Neural cell (in vitro differentiated cells): ENCODE results near the gene PRRC2B. TPM values are rescaled to one million over a fixed set of nuclear protein-coding genes. Genes with fewer than 3 reads are reported as not detected.

ENCODE experiments used
- H2AFZ ChIP-seq: fragments of 200-600, 300-800 bp; sonication (generic), shearing (Covaris generic); 2 replicates; pipeline ENCODE4 v1.6.0; 2014; ENCODE audit warnings: low read depth, mild to moderate bottlenecking, antibody characterized with exemption, low read length, moderate library complexity
- H3F3A ChIP-seq: fragments of 200-600 bp; shearing (Covaris generic); 2 replicates; pipeline ENCODE4 v1.6.1; 2016; ENCODE audit warnings: mild to moderate bottlenecking, moderate library complexity, mixed read lengths, antibody characterized with exemption, low read length; ENCODE audit not compliant: insufficient read depth, poor library complexity, severe bottlenecking
- H3K27ac ChIP-seq: fragments of 200-600, 300-800 bp; sonication (generic), shearing (Covaris generic); 2 replicates; pipeline ENCODE4 v1.5.1; 2014; ENCODE audit warnings: mild to moderate bottlenecking, low read length, moderate library complexity
- H3K27me3 ChIP-seq: fragments of 300-800, 200-600 bp; sonication (generic), shearing (Covaris generic); 2 replicates; pipeline ENCODE4 v1.6.0; 2014; ENCODE audit warnings: mild to moderate bottlenecking, low read depth, low read length, moderate library complexity; ENCODE audit not compliant: insufficient read depth
- H3K36me3 ChIP-seq: fragments of 300-800, 200-600 bp; sonication (generic), shearing (Covaris generic); 2 replicates; pipeline ENCODE4 v1.5.1; 2014; ENCODE audit warnings: mild to moderate bottlenecking, antibody characterized with exemption, low read length, moderate library complexity; ENCODE audit not compliant: insufficient read depth
- H3K4me2 ChIP-seq: fragments of 300-800, 200-600 bp; sonication (generic), shearing (Covaris generic); 2 replicates; pipeline ENCODE4 v1.6.0; 2014; ENCODE audit warnings: mild to moderate bottlenecking, low read length
- H3K4me3 ChIP-seq: fragments of 300-800, 200-600 bp; sonication (generic), shearing (Covaris generic); 2 replicates; pipeline ENCODE4 v1.5.1; 2014; ENCODE audit warnings: mild to moderate bottlenecking, low read length, moderate library complexity
- H3K79me2 ChIP-seq: fragments of 200-600 bp; shearing (Covaris generic); replicated peaks from 2 replicates; pipeline ENCODE4 v1.6.0; 2014; ENCODE audit warnings: mild to moderate bottlenecking, low read length, moderate library complexity; ENCODE audit not compliant: insufficient read depth
- H3K9ac ChIP-seq: fragments of 300-800, 200-600 bp; sonication (generic), shearing (Covaris generic); 2 replicates; pipeline ENCODE4 v1.6.1; 2016; ENCODE audit warnings: mild to moderate bottlenecking, low read length, mixed read lengths
- H3K9me2 ChIP-seq: fragments of 200-600 bp; shearing (Covaris generic); 2 replicates; pipeline ENCODE4 v1.6.1; 2016; ENCODE audit warnings: mild to moderate bottlenecking, low read length, mixed read lengths; ENCODE audit not compliant: insufficient read depth
- H3K9me3 ChIP-seq: fragments of 200-600, 300-800 bp; sonication (generic), shearing (Covaris generic); 2 replicates; pipeline ENCODE4 v1.6.1; 2016; ENCODE audit warnings: mild to moderate bottlenecking, mixed run types, low read length, moderate library complexity, mixed read lengths
- H4K20me1 ChIP-seq: fragments of 200-600 bp; shearing (Covaris generic); 2 replicates; pipeline ENCODE4 v1.6.1; 2016; ENCODE audit warnings: mild to moderate bottlenecking, mixed run types; ENCODE audit not compliant: insufficient read depth
- EP300 ChIP-seq: fragments of 450-650 bp; conservative IDR thresholded peaks from 2 replicates; pipeline ENCODE4 v1.6.1; 2014; ENCODE audit warnings: antibody characterized with exemption, mild to moderate bottlenecking, moderate library complexity; ENCODE audit not compliant: poor library complexity, severe bottlenecking
- EZH2 ChIP-seq: fragments of 200-600, 300-800 bp; shearing (Covaris generic), sonication (generic); IDR thresholded peaks from 2 replicates; pipeline ENCODE4 v1.6.1; 2014; ENCODE audit warnings: antibody characterized with exemption, low read length, borderline replicate concordance, mild to moderate bottlenecking; ENCODE audit not compliant: insufficient read depth, poor library complexity, severe bottlenecking
- MXI1 ChIP-seq: fragments of 450-650 bp; conservative IDR thresholded peaks from 2 replicates; pipeline ENCODE4 v1.6.1; 2014; ENCODE audit warnings: antibody characterized with exemption, mild to moderate bottlenecking; ENCODE audit not compliant: poor library complexity, severe bottlenecking
- POLR2AphosphoS5 ChIP-seq: IDR thresholded peaks from 2 replicates; pipeline ENCODE4 v1.6.1; 2012
- RAD21 ChIP-seq: fragments of 450-650 bp; conservative IDR thresholded peaks from 2 replicates; pipeline ENCODE4 v1.6.1; 2014; ENCODE audit warnings: antibody characterized with exemption, mild to moderate bottlenecking, moderate library complexity
- SMC3 ChIP-seq: fragments of 450-650 bp; conservative IDR thresholded peaks from 2 replicates; pipeline ENCODE4 v1.6.1; 2014; ENCODE audit warnings: antibody characterized with exemption, mild to moderate bottlenecking, moderate library complexity; ENCODE audit not compliant: poor library complexity
- TAF1 ChIP-seq: IDR thresholded peaks from 2 replicates; pipeline ENCODE4 v1.6.1; 2012; ENCODE audit warnings: low read depth
- polyA plus RNA-seq: library from polyadenylated mRNA; depleted of rRNA; stranded (reverse); fragments of >200 nt; gene quantifications from 2 replicates; pipeline ENCODE4 v1.2.3, GENCODE V29; 2014
- TF ChIP-seq, protein P1 (sequence below): fragments of 450-650 bp; IDR thresholded peaks from 2 replicates; pipeline ENCODE4 v1.5.1; 2014; ENCODE audit warnings: antibody characterized with exemption, mild to moderate bottlenecking, moderate library complexity; ENCODE audit not compliant: poor library complexity, severe bottlenecking
- TF ChIP-seq, protein P2 (sequence below): IDR thresholded peaks from 2 replicates; pipeline ENCODE4 v1.6.1; 2012; ENCODE audit warnings: borderline replicate concordance

Gene PRRC2B
- polyA plus RNA-seq, 1 donor from 2014 or later: 89.5 TPM

GRCh38 chr9:131448818-131449217, 54.9 kb downstream of the PRRC2B start:
- Histone ChIP-seq H3K27me3 (no peaks in the 10 kb centered on the region), H3K79me2 (peaks cover 11% of the 10 kb centered on the region), H3F3A (no peaks in the 10 kb centered on the region), H3K9me2 (no peaks in the 10 kb centered on the region), H3K9ac (no peak overlapping the region), H3K36me3 (peaks cover 18% of the 10 kb centered on the region), H4K20me1 (no peaks in the 10 kb centered on the region), H2AFZ (no peak overlapping the region), H3K4me2 (no peak overlapping the region), H3K27ac (no peak overlapping the region), H3K9me3 (no peaks in the 10 kb centered on the region), H3K4me3 (no peak overlapping the region)
- TF ChIP-seq SMC3 (no peak), TAF1 (no peak), POLR2AphosphoS5 (no peak), EZH2 (no peak), MXI1 (no peak), EP300 (no peak), RAD21 (no peak)
- TF ChIP-seq, protein P1, sequence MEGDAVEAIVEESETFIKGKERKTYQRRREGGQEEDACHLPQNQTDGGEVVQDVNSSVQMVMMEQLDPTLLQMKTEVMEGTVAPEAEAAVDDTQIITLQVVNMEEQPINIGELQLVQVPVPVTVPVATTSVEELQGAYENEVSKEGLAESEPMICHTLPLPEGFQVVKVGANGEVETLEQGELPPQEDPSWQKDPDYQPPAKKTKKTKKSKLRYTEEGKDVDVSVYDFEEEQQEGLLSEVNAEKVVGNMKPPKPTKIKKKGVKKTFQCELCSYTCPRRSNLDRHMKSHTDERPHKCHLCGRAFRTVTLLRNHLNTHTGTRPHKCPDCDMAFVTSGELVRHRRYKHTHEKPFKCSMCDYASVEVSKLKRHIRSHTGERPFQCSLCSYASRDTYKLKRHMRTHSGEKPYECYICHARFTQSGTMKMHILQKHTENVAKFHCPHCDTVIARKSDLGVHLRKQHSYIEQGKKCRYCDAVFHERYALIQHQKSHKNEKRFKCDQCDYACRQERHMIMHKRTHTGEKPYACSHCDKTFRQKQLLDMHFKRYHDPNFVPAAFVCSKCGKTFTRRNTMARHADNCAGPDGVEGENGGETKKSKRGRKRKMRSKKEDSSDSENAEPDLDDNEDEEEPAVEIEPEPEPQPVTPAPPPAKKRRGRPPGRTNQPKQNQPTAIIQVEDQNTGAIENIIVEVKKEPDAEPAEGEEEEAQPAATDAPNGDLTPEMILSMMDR: no peak
- TF ChIP-seq, protein P2, sequence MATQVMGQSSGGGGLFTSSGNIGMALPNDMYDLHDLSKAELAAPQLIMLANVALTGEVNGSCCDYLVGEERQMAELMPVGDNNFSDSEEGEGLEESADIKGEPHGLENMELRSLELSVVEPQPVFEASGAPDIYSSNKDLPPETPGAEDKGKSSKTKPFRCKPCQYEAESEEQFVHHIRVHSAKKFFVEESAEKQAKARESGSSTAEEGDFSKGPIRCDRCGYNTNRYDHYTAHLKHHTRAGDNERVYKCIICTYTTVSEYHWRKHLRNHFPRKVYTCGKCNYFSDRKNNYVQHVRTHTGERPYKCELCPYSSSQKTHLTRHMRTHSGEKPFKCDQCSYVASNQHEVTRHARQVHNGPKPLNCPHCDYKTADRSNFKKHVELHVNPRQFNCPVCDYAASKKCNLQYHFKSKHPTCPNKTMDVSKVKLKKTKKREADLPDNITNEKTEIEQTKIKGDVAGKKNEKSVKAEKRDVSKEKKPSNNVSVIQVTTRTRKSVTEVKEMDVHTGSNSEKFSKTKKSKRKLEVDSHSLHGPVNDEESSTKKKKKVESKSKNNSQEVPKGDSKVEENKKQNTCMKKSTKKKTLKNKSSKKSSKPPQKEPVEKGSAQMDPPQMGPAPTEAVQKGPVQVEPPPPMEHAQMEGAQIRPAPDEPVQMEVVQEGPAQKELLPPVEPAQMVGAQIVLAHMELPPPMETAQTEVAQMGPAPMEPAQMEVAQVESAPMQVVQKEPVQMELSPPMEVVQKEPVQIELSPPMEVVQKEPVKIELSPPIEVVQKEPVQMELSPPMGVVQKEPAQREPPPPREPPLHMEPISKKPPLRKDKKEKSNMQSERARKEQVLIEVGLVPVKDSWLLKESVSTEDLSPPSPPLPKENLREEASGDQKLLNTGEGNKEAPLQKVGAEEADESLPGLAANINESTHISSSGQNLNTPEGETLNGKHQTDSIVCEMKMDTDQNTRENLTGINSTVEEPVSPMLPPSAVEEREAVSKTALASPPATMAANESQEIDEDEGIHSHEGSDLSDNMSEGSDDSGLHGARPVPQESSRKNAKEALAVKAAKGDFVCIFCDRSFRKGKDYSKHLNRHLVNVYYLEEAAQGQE: no peak

DNA sequence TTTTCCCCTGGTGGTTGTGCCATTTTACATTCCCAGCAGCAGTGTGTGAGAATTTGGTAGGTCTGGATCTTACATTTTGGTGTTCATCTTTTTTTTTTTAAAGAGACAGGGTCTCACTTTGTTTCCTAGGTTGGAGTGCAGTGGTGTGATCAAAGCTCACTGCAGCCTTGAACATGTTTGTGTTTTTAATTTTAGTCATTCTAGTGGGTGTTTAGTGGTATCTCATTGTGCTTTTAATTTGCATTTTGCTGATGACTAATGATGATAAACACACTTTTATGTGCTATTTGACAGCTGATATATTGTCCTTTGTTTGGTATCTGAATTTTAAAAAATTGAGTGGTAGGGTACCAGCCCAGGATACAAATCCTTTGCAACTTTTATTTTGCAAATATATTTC, 55.4 kb downstream of the PRRC2B start:
- Histone ChIP-seq H4K20me1 (no peaks in the 10 kb centered on the region), H2AFZ (no peak overlapping the region), H3K36me3 (peaks cover 21% of the 10 kb centered on the region), H3K9me2 (no peaks in the 10 kb centered on the region), H3K9ac (no peak overlapping the region), H3K4me2 (no peak overlapping the region), H3K4me3 (no peak overlapping the region), H3K79me2 (peaks cover 15% of the 10 kb centered on the region), H3F3A (no peaks in the 10 kb centered on the region), H3K9me3 (no peaks in the 10 kb centered on the region), H3K27me3 (no peaks in the 10 kb centered on the region), H3K27ac (no peak overlapping the region)
- TF ChIP-seq MXI1: no peak
- TF ChIP-seq POLR2AphosphoS5: no peak
- TF ChIP-seq, protein P1: no peak
- no peak for TF ChIP-seq EP300
- no peak for TF ChIP-seq TAF1
- TF ChIP-seq, protein P2: no peak
- TF ChIP-seq EZH2: no peak
- no peak for TF ChIP-seq RAD21
- TF ChIP-seq SMC3: no peak
